Measurements from ENCODE around the gene MAU2.

The MAU2 gene, protein sequence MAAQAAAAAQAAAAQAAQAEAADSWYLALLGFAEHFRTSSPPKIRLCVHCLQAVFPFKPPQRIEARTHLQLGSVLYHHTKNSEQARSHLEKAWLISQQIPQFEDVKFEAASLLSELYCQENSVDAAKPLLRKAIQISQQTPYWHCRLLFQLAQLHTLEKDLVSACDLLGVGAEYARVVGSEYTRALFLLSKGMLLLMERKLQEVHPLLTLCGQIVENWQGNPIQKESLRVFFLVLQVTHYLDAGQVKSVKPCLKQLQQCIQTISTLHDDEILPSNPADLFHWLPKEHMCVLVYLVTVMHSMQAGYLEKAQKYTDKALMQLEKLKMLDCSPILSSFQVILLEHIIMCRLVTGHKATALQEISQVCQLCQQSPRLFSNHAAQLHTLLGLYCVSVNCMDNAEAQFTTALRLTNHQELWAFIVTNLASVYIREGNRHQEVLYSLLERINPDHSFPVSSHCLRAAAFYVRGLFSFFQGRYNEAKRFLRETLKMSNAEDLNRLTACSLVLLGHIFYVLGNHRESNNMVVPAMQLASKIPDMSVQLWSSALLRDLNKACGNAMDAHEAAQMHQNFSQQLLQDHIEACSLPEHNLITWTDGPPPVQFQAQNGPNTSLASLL

DNA sequence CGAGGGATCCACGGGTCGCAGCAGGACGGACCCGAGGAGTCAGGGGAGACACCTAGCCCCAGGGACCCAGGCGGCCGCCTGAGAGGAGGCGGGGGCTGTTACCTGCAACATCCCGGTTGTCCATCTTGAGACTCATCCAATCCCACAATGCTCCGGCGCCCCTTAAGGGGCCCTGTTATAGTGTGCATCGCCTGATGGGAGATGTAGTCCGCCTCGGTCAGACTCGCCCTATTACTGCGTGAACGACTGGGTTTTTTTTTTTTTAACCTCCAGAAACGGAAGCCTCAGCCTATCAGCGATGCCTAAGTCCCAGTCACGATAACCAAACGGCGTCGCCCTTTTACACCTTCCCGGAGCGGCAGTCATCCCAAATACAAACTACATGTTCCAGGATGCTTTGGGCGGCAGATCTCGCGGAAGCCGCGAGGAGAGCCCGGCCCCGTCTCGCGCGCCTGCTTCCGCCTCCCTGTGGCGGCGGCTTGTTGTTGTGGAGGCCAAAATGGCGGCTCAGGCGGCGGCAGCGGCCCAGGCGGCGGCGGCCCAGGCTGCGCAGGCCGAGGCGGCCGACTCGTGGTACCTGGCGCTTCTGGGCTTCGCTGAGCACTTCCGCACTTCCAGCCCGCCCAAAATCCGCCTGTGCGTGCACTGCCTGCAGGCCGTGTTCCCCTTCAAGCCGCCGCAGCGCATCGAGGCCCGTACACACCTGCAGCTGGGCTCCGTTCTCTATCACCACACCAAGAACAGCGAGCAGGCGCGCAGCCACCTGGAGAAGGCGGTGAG, at the start of gene MAU2, which contains the start of gene SUGP1:
Gene MAU2 (plus strand): TSS at position 469 of the 780 bp plus-strand sequence. CDS start 31 bp downstream, at position 500.
Gene SUGP1 (minus strand): TSS at position 149 of the 780 bp plus-strand sequence. CDS start 13 bp downstream, at position 136.
- Histone ChIP-seq H3K27ac (peak within 1 kb of the TSS; percentile 96), H3K9me3 (ENCODE audit: control insufficient read depth, low read length) (no peaks in the 10 kb centered on the region), H3K4me3 (ENCODE audit: low read depth, low read length) (peak within 1 kb of the TSS; percentile 88), H3K27me3 (ENCODE audit: control insufficient read depth, insufficient read depth, low read length) (no peaks in the 10 kb centered on the region), H3K36me3 (ENCODE audit: control insufficient read depth, insufficient read depth, low read length) (no peaks in the 10 kb centered on the region), H3K79me2 (peaks cover 67% of the 10 kb centered on the region), H3K9ac (peak within 1 kb of the TSS; percentile 94), H2AFZ (peak within 1 kb of the TSS; percentile 97), H3K4me1 (peaks cover 3% of the 10 kb centered on the region), H3K4me2 (ENCODE audit: low read length) (peak within 1 kb of the TSS; percentile 75)
- TF ChIP-seq, protein P1, sequence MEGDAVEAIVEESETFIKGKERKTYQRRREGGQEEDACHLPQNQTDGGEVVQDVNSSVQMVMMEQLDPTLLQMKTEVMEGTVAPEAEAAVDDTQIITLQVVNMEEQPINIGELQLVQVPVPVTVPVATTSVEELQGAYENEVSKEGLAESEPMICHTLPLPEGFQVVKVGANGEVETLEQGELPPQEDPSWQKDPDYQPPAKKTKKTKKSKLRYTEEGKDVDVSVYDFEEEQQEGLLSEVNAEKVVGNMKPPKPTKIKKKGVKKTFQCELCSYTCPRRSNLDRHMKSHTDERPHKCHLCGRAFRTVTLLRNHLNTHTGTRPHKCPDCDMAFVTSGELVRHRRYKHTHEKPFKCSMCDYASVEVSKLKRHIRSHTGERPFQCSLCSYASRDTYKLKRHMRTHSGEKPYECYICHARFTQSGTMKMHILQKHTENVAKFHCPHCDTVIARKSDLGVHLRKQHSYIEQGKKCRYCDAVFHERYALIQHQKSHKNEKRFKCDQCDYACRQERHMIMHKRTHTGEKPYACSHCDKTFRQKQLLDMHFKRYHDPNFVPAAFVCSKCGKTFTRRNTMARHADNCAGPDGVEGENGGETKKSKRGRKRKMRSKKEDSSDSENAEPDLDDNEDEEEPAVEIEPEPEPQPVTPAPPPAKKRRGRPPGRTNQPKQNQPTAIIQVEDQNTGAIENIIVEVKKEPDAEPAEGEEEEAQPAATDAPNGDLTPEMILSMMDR (IDR thresholded peaks at IDR 0.05): peak; percentile 57

GRCh38 chr19:19271828-19272599, 48.6 kb upstream of the MAU2 start:
- Histone ChIP-seq H3K79me2 (no peaks in the 10 kb centered on the region), H3K4me3 (ENCODE audit: low read depth, low read length) (no peak overlapping the region), H3K27ac (no peak overlapping the region), H3K27me3 (ENCODE audit: control insufficient read depth, insufficient read depth, low read length) (no peaks in the 10 kb centered on the region), H3K4me2 (ENCODE audit: low read length) (no peak overlapping the region), H3K36me3 (ENCODE audit: control insufficient read depth, insufficient read depth, low read length) (no peaks in the 10 kb centered on the region), H3K9ac (no peak overlapping the region), H3K9me3 (ENCODE audit: control insufficient read depth, low read length) (no peaks in the 10 kb centered on the region), H2AFZ (no peak overlapping the region), H3K4me1 (no peaks in the 10 kb centered on the region)
- TF ChIP-seq, protein P1 (IDR thresholded peaks at IDR 0.05): no peak

GRCh38 chr19:19274146-19274545, 46.5 kb upstream of the MAU2 start:
- Histone ChIP-seq H2AFZ (no peak overlapping the region), H3K4me3 (ENCODE audit: low read depth, low read length) (no peak overlapping the region), H3K9ac (no peak overlapping the region), H3K36me3 (ENCODE audit: control insufficient read depth, insufficient read depth, low read length) (no peaks in the 10 kb centered on the region), H3K4me2 (ENCODE audit: low read length) (no peak overlapping the region), H3K27me3 (ENCODE audit: control insufficient read depth, insufficient read depth, low read length) (no peaks in the 10 kb centered on the region), H3K9me3 (ENCODE audit: control insufficient read depth, low read length) (no peaks in the 10 kb centered on the region), H3K27ac (no peak overlapping the region), H3K79me2 (no peaks in the 10 kb centered on the region), H3K4me1 (no peaks in the 10 kb centered on the region)
- TF ChIP-seq, protein P1 (IDR thresholded peaks at IDR 0.05): no peak

DNA sequence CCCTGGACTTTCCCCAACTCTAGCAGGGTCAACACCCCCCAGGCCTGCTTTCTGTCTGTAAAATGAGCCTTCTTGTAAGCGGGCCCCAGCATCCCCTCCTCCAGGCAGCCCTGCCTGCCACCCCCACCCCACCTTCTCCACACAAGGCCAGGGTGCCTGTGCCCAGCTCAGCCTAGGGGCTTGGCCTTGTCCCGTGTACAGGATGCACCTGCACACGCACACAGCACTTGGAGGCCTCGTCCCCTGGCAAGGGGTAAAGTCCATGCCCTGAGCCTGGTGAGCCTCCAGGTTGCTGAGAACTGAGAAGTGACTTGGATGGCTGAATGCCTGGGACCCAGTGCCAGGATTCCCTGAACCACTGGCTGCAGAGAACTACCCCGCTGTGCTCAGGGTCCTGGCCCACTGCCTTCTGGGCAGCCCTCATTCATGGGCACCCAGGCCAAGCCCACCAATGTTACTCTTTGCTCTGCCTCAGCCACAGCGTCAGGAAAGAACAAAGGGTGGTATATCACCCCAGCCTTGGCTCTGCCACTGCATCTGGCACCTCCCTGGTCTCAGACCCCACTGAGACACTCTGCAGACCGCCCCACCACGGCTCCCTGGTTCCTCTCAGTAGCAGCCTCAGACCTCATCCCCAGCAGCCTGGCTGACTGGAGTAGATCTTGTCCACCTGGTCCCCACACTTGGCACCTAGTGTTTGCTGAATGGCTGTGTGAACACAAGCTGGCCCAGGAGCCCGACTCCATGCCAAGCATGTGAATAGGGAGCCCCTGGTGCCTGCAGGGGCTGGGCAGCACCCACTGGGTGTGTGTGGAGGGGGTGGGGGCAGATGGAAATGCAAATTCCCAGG, 45.7 kb upstream of the MAU2 start:
- Histone ChIP-seq H3K9me3 (ENCODE audit: control insufficient read depth, low read length) (no peaks in the 10 kb centered on the region), H3K9ac (no peak overlapping the region), H3K4me1 (no peaks in the 10 kb centered on the region), H3K27me3 (ENCODE audit: control insufficient read depth, insufficient read depth, low read length) (no peaks in the 10 kb centered on the region), H3K4me3 (ENCODE audit: low read depth, low read length) (no peak overlapping the region), H3K4me2 (ENCODE audit: low read length) (no peak overlapping the region), H3K79me2 (no peaks in the 10 kb centered on the region), H3K36me3 (ENCODE audit: control insufficient read depth, insufficient read depth, low read length) (no peaks in the 10 kb centered on the region), H2AFZ (no peak overlapping the region), H3K27ac (no peak overlapping the region)
- TF ChIP-seq, protein P1 (IDR thresholded peaks at IDR 0.05): no peak
